ENCODE data around the gene NPR1. TPM values are rescaled to one million over a fixed set of nuclear protein-coding genes. Genes with fewer than 3 reads are reported as not detected.

The NPR1 gene
- total and polyA plus RNA-seq, 2 of the 4 experiments (the other 2 are of a cell fraction), result 0.02 TPM; not detected in 1

DNA sequence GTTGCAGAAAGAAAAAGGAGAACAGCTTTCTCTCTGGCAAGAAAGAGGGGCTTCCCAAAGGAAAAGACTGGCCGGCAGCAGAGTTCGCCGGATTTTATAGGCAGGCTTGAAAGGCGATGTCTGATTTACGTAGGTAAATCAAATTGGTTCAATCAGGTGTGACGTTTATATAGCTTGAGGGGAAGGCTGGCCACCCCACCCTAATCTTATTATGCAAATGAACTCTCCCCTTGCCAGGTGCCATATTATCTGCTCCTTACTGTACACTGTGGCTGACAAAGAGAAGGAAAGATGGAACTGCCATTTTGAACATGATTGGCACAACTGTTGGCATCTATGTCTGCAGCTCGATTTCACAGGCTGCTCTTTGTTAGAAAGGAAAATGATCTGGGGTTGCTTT is 32.5 kb downstream of the NPR1 start:
- no TSS peak for BruUV-seq (replicated peaks)
- H3K27me3 ChIP-seq (ENCODE audit: control insufficient read depth, insufficient read depth, low read length), result no peaks in the 10 kb centered on the region; the same call in 1 of the 2 replicates
- H4K91ac ChIP-seq (ENCODE audit: insufficient read depth, low read depth, low read length), result no peak overlapping the region
- ChIA-PET POLR2A (ENCODE audit: unreplicated experiment) (no interaction called here), CTCF (interaction anchor here (0.6 kb wide), 1 partner anchor 185 kb away, joined by 3 read pairs; no protein-coding TSS in a partner anchor)
- no peak overlapping the region for H2BK120ac ChIP-seq (ENCODE audit: low read depth, low read length)
- no peak overlapping the region for H3K9ac ChIP-seq (ENCODE audit: low read depth, low read length)
- H4K5ac ChIP-seq (ENCODE audit: low read depth, low read length), result no peak overlapping the region
- WGBS, 2 experiments (ENCODE audit: extremely low coverage in 2 of 2, insufficient read length in 1 of 2), result 73% methylated on average over 1 of the region's 7 CpGs; no CpG with 5 or more reads in 1 of the 2 experiments
- TF ChIP-seq RCOR1 (IDR thresholded peaks at IDR 0.05; ENCODE audit: insufficient replicate concordance, low read length), result no peak
- no peak for TF ChIP-seq RFX5 (IDR thresholded peaks at IDR 0.05; ENCODE audit: low read depth, low read length)
- TF ChIP-seq SMC3 (IDR thresholded peaks at IDR 0.05; ENCODE audit: low read depth, low read length), result no peak
- TF ChIP-seq, protein P1, sequence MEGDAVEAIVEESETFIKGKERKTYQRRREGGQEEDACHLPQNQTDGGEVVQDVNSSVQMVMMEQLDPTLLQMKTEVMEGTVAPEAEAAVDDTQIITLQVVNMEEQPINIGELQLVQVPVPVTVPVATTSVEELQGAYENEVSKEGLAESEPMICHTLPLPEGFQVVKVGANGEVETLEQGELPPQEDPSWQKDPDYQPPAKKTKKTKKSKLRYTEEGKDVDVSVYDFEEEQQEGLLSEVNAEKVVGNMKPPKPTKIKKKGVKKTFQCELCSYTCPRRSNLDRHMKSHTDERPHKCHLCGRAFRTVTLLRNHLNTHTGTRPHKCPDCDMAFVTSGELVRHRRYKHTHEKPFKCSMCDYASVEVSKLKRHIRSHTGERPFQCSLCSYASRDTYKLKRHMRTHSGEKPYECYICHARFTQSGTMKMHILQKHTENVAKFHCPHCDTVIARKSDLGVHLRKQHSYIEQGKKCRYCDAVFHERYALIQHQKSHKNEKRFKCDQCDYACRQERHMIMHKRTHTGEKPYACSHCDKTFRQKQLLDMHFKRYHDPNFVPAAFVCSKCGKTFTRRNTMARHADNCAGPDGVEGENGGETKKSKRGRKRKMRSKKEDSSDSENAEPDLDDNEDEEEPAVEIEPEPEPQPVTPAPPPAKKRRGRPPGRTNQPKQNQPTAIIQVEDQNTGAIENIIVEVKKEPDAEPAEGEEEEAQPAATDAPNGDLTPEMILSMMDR (conservative IDR thresholded peaks at IDR 0.05; ENCODE audit: low read depth, low read length), result no peak
- TF ChIP-seq NFE2L2 (IDR thresholded peaks at IDR 0.05; ENCODE audit: low read depth, low read length), result no peak
- no peak for TF ChIP-seq MAFK (IDR thresholded peaks at IDR 0.05; ENCODE audit: low read depth, low read length)
- no peak for TF ChIP-seq POLR2A (IDR thresholded peaks at IDR 0.05; ENCODE audit: low read depth, low read length)
- TF ChIP-seq CEBPB (IDR thresholded peaks at IDR 0.05; ENCODE audit: low read depth, low read length), result no peak
- no peak for TF ChIP-seq MXI1 (IDR thresholded peaks at IDR 0.05; ENCODE audit: borderline replicate concordance, low read depth, low read length)
- TF ChIP-seq USF2 (IDR thresholded peaks at IDR 0.05; ENCODE audit: low read depth, low read length), result no peak
- TF ChIP-seq BHLHE40 (IDR thresholded peaks at IDR 0.05; ENCODE audit: low read depth, low read length), result no peak
- TF ChIP-seq, protein P2, sequence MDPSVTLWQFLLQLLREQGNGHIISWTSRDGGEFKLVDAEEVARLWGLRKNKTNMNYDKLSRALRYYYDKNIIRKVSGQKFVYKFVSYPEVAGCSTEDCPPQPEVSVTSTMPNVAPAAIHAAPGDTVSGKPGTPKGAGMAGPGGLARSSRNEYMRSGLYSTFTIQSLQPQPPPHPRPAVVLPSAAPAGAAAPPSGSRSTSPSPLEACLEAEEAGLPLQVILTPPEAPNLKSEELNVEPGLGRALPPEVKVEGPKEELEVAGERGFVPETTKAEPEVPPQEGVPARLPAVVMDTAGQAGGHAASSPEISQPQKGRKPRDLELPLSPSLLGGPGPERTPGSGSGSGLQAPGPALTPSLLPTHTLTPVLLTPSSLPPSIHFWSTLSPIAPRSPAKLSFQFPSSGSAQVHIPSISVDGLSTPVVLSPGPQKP (IDR thresholded peaks at IDR 0.05; ENCODE audit: borderline replicate concordance, low read depth, low read length), result no peak
- TF ChIP-seq RAD21 (IDR thresholded peaks at IDR 0.05; ENCODE audit: low read length), result no peak
- TF ChIP-seq CHD1 (IDR thresholded peaks at IDR 0.05; ENCODE audit: low read depth, low read length), result no peak
- TF ChIP-seq FOS (IDR thresholded peaks at IDR 0.05; ENCODE audit: low read depth, low read length), result no peak
- TF ChIP-seq MAZ (IDR thresholded peaks at IDR 0.05; ENCODE audit: borderline replicate concordance, low read depth, low read length), result no peak
- 0 out of 2 replicates have a peak, but pooled peaks cover 2% of the 10 kb centered on the region for H3K9me3 ChIP-seq (ENCODE audit: control insufficient read depth, insufficient read depth, low read length)
- H3K18ac ChIP-seq (ENCODE audit: low read depth, low read length), result no peak overlapping the region
- H3K79me1 ChIP-seq (ENCODE audit: low read depth in 1 of 2, low read length in 2 of 2), result no peaks in the 10 kb centered on the region
- DNase-seq (no peak), ATAC-seq (ENCODE audit: low read depth) (no peak)
- H3K4me3 ChIP-seq (ENCODE audit: insufficient read depth, low read depth, low read length), result no peak overlapping the region
- H2AK5ac ChIP-seq (ENCODE audit: low read depth, low read length), result no peak overlapping the region
- no peak overlapping the region for H2BK15ac ChIP-seq (ENCODE audit: low read depth, low read length)
- no peaks in the 10 kb centered on the region for H3K4me1 ChIP-seq (ENCODE audit: control insufficient read depth, insufficient read depth, low read length)
- H4K8ac ChIP-seq (ENCODE audit: low read depth in 2 of 2, low read length in 2 of 2), result no peak overlapping the region
- no peak overlapping the region for H3K4ac ChIP-seq (ENCODE audit: low read depth, low read length)
- H2AFZ ChIP-seq (replicated peaks; ENCODE audit: low read length, poor library complexity), result no peak overlapping the region
- no peak overlapping the region for H3K14ac ChIP-seq (replicated peaks; ENCODE audit: low read depth, low read length)
- no peak overlapping the region for H3K27ac ChIP-seq (ENCODE audit: insufficient read depth, low read length)
- H3K56ac ChIP-seq (ENCODE audit: extremely low read depth, insufficient read depth, low read length), result no peak overlapping the region
- H2AK9ac ChIP-seq (replicated peaks; ENCODE audit: low read depth, low read length, poor library complexity), result no peak overlapping the region
- H3K4me2 ChIP-seq (ENCODE audit: low read depth, low read length), result no peak overlapping the region
- in situ Hi-C loops (cut with MboI; ENCODE audit: low sequenced_read_pairs) (no loop called here), dilution Hi-C loops (cut with HindIII; ENCODE audit: low sequenced_read_pairs, unreplicated experiment) (no loop called here), intact Hi-C loops (cut with micrococcal nuclease) (no loop called here)
- no peaks in the 10 kb centered on the region for H3K9me1 ChIP-seq (ENCODE audit: insufficient read depth, low read length)
- no peaks in the 10 kb centered on the region for H4K20me1 ChIP-seq (ENCODE audit: insufficient read depth, low read length)
- H2BK20ac ChIP-seq (ENCODE audit: low read depth, low read length), result no peak overlapping the region
- no peak overlapping the region for H3K23ac ChIP-seq (ENCODE audit: low read depth, low read length)
- H2BK5ac ChIP-seq (ENCODE audit: low read depth, low read length, poor library complexity, severe bottlenecking), result no peak overlapping the region
- no peaks in the 10 kb centered on the region for H3K36me3 ChIP-seq (ENCODE audit: control insufficient read depth, insufficient read depth, low read length)
